Hippocampal formation (tissue), 2 donors: Measurements from ENCODE around the gene PROSER1.
A peak's percentile ranks its signal among the peaks of the same experiment; 100 is the strongest.
"Not testable (repeated sequence)": the region's sequence is repeated elsewhere in the genome, so short reads cannot be mapped to it uniquely, and the experiment has no call there.

Experiments used
- DNase-seq, 2 donors: peaks; one replicate each; lab custom pipeline; 2025; lab: John Stamatoyannopoulos, UW

Gene PROSER1

DNA sequence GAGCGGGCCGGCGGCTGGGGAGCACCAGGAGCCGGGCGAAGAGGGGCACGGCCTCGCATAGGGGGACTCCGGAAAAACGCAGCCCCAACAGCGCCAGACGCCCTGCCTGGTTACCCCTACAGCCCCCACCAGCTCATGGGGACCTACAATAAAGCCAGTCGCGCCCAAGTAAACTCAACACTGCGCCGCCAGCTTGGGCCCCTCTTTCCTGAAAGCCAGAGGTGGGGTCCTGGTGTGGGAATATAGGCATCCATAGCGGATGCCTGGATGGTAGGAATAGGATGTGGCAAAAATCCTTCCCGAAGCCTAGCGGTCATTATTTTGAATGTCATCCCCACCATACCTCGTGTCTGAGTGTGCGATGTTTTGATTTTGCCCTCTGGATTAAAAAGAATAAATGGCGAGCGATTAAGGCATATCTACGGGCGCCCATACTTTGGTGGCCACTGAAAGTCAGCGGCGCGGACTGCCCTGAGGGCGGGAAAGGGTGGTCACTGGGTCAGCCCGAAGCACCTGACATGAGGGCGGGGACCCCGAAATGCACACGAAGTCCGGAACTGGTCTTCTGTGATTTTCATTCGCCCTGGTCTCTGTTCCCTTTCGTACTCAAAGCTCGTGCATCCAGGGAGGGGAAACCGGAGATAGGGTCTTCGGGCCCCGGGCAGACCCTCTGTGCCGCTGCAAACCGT lies at the start of gene PROSER1, which contains the start of gene NHLRC3:
TSS of gene PROSER1 (minus strand) at position 210 of the 689 bp plus-strand sequence. CDS start 847 bp downstream, outside the sequence.
TSS of gene NHLRC3 (plus strand) at position 577 of the 689 bp plus-strand sequence. CDS start 184 bp downstream, outside the sequence.
- DNase-seq: peak; percentile 96 to 97

DNA sequence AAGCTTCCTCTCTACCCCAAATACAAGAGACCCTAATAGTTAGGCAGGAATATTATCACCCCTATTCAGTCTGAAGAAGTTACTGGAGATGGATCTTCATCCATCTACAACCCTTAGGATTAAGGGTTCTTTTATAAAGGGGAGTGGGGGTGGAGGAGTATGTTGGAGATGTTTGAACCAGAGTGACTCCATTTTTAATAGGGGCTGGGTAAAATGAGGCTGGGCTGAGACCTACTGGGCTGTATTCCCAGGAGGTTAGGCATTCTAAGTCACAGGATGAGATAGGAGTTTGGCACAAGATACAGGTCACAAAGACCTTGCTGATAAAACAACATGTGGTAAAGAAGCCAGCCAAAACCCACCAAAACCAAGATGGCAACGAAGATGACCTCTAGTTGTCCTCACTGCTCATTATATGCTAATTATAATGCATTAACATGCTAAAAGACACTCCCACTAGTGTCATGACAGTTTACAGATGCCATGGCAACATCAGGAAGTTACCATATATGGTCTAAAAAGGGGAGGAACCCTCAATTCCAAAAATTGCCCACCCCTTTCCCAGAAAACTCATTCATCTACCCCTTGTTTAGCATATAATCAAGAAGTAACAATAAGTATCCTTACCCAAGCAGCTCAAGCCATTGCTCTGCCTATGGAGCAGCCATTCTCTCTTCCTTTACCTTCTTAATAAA lies 48.5 kb upstream of the PROSER1 start:
- not testable (repeated sequence) for DNase-seq

DNA sequence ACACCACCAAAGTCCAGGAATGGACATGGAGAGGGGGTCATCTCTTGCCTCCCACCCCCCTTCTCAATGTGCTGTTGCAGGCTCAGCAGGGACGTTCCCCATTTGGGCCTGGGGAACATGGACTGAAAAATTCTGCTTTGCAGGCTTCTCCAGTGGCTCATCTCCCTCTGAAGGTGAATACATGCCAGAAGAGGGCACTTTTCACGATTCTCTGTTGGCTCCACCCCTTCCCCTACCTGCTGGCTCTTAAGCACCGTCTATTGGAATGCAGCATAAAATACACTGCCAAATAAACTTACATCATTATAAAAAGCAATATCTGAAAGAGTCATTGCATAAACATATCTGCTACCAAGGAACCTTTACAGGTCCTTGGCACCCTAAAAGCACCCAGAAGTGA lies 36.1 kb upstream of the PROSER1 start:
- DNase-seq: no peak

DNA sequence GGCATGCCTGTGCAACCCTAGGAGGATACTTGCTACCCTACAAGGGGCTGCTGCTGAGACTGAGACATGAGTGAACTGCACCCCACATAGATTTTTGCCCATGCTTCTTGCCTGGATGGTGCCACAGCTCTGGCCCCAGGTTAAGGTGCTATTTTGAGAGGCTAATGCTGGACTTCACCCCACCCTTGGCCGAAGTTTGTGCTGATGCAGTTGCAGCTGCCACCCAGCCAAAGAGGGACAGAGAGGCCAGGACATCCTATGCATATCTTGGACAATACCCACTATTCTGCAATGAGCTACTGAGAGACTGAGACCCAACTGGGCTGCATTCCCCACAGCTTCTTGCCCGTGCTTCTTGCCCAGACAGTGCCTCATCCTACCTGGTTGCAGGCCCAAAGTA lies 35.0 kb upstream of the PROSER1 start:
- DNase-seq: no peak

DNA sequence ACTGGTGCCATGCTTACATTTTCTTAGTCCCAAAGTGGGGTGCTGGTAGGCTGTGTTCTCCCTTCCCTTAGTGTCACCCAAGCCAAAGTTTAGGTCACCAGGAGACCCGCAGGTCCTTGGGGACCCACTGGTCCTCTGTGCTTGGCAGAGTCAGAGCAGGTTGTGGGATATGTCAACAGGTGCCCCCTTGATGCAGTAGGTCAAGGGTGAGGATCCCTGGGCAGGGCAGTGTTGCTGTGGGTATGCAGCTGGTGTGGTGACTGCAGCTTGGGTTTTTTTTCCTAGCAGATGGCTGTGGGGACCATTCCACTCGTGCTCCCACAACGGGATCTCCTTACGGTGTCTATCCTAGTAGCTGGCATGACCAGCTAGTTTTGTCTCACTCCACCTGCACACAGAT lies 24.1 kb upstream of the PROSER1 start:
- DNase-seq: no peak

DNA sequence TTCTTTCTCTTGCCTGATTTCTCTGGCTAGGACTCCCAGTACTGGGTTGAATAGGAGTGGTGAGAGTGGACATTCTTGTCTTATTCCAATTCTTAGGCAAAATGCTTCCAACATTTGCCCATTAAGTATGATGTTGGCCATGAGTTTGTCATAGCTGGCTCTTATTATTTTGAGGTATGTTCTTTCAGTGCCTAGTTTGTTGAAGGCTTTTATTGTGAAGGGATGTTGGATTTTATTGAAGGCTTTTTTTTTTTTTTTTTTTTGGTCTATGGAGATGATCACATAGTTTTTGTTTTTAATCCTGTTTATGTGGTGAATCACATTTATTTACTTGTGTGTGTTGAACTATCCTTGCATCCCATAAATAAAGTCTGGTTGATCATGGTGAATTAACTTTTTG lies 20.2 kb upstream of the PROSER1 start:
- no peak for DNase-seq

DNA sequence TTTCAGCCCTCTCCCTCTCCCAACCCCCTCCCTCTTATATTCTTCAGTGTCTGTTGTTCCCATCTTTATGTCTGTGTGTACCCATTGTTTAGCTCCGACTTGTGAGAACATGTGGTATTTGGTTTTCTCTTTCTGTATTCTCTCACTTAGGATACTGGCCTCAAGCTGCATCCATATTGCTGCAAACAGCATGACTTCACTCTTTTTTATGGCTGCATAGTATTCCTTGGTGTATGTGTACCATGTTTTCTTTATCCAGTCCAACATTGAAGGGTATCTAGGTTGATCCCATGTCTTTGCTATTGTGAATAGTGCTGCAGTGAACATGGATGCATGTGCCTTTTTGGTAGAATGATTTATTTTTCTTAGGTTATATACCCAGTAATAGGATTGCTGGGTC lies 18.1 kb upstream of the PROSER1 start:
- DNase-seq: no peak

DNA sequence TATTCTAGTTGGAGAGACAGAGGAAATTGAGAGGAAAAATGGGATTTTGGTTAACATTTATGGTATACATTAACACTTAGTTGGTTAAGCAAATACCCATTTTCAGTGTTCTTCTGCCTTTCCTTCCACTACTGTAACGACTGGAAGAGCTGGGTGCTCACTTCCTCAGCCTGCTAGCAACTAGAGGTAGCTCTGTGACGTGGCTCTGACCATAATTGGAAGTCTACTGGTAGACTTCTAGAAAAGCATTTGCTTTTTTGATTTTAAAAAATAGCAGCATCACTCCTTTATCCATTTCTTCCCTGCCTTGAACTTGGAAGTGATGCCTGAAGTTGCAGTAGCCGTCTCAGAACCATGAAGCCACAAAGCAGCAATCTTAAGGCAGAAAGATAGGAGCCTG lies 16.2 kb upstream of the PROSER1 start:
- DNase-seq: no peak

DNA sequence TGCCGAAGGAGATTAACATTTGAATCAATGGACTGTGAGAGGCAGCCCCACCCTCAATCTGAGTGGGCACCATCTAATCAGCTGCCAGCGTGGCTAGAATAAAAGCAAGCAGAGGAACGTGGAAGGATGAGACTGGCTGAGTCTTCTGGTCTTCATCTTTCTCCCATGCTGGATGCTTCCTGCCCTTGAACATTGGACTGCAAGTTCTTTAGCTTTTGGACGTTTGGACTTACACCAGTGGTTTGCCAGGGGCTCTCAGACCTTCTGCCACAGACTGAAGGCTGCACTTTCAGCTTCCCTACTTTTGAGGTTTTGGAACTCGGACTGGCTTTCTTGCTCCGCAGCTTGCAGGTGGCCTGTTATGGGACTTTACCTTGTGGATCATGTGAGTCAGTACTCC lies 15.1 kb upstream of the PROSER1 start:
- peak in 1 of 2 donors; percentile 25 for DNase-seq

DNA sequence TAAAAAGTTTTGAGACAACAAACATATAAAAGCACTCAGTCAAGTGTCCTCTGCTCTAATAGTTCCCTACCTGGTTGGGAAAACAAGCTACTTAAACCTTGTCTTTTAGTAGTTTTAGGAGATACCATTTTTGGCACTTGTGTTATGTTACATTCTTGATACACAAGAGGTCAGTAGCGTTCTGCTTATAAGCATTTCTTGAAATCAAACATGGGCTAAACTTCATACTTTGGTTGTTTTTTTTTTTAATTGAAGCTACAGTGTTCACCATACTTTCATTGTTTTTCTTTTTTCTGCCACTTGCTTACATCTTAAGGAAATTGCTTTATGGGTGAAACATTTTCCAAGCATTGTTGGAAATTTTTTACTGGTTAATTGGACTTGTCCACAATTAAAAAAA lies 13.3 kb upstream of the PROSER1 start:
- DNase-seq: peak in 1 of 2 donors; percentile 81

DNA sequence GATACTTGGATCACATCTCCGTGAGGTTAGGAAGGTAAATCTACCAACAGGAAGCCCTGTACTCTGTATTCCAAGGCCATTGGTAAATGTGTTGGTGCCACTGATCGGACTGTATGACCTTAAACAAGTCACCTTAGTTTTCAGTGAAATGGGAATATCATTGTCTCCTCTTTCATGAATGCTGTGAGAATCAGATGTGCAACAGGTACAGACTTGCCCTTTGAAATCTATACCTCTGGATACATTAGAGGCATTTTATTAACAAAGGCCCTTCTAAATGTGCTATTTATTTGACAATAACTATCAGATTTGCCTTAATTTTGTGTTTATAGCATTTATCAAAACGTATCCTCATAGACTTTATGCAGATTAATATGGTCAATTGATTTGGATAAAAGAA lies 11.4 kb upstream of the PROSER1 start:
- DNase-seq: no peak

DNA sequence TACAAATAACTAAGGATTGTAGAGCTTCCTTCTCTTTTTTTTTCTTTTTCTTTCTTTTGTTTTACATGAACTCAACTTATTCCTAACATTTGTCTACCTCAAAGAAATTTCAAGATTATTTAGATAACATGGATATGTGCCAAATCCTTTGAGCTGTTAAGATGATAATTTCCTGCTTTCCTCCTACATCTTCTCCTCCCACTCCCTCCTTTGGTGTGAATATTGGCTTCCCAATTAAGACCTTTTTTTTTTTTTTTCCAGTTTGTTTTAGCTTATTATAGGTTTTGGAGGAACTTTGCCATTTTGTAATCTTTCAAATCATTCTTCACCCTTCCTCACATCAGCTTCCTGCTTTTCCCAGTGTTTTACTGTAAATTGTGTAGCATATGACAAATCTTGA lies 10.9 kb upstream of the PROSER1 start:
- no peak for DNase-seq

DNA sequence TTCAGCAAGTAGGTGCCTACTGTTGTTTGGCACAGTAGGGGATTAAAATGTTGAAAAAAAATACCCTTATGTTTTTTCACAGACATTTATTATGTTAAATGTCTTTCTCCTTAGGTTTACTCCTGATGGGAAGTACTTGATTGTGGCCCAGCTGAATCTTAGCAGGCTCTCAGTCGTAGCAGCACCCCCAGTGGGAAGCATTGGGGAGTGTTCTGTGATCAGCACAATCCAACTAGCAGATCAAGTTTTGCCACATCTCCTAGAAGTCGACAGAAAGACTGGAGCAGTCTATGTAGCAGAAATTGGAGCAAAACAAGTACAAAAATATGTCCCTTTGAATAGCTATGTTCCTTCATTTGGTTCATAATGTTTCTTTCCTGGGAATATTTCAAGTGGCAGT lies 9.7 kb upstream of the PROSER1 start:
- no peak for DNase-seq

DNA sequence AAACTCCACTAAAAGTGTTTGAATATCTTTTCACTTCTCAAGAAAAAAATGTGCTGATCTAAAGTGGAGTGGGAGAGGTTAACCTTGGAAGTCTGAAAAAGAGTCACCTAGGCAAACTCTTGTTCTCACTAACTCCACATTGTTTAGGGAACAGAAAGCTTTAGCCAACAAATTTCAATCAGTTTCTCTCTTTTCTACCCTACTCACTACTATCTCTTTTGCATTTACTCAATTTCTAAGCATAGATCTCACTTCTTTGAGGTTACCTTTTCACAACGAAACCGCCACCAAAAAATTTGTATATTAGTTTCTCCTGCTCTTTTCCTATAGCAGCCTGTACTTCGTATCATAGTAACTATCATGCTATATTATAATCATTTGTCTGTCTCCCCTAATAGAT lies 6.6 kb upstream of the PROSER1 start:
- DNase-seq: no peak

DNA sequence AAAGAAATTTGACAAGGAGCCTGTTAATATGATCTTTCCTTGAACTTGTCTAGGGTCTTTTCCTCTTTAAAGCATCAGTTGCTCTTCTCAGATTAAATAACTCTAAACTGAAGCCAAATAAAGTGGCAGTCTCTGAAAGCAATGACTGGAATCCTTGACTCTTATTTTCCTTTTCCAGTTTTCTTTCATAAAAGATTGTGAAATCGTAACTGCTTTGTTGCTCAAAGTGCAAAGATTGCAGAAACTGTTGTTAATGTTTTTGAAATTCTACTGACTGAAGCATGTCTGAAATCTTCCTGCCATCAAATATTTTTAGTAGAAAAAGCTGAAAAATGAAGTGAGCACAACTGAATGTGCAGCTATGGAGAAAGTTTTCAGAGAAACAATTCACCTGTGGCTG lies 2.3 kb upstream of the PROSER1 start:
- no peak for DNase-seq

DNA sequence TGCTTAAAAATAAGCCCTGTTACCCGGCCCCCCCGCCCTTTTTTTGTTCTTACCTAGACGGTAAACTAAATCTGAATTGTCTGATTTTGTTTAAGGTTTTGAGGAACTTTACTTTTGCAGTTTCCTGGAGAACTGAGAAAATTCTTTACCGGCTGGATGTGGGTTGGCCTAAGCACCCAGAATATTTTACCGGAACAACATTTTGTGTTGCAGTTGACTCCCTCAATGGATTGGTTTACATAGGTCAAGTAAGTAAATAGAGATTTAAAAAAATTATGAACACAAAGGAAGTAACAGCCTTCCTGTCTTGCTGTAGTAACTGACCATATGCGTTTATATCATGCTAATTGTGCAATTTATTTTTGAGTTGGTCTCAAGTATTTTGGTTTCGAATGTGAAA lies 1.2 kb upstream of the PROSER1 start:
- no peak for DNase-seq

DNA sequence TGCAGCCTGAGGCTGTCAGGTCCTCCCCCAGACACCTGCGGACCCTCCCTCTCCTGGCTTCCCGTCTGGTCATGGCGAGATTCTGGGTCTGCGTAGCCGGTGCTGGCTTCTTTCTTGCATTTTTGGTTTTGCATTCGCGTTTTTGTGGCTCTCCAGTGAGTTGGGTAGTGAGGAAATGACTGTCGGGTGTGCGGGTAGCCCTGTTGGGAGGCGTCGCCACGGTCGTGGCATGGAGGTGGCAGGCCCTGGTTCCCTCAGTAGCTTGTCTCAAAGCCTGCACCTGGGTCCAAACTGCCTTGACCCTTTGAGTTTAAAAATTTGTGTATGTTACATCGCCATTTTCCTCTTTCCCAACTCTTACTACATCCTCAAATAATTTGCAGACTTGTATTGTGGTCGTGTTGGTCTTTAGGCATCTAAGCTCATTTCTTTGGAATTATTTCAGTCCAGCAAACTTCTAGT lies 711 bp upstream of the PROSER1 start:
- no peak for DNase-seq

DNA sequence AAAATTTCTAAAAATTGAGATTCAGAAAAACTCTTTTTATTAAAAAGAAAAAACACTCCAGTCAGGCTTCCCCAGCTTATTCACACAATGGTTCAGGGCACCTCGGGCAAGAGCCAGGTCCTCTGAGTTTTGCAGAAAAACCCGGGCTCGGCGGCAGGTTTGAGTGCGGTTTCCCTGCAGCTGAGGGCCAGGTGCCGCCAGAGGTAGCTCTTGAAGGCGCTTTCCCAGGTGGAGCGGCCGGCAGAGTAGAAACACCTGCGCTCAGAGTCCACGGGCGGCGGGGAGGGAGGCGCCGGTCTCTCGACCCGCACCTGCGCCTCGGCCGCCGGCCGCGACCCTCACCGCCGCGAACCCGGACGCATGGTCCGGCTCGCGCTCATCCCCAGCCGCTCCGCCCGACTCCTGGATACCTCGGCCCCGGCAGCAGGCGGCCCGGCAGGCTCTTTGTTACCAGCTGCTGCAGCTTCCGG lies 444 bp downstream of the PROSER1 start:
- DNase-seq: no peak

DNA sequence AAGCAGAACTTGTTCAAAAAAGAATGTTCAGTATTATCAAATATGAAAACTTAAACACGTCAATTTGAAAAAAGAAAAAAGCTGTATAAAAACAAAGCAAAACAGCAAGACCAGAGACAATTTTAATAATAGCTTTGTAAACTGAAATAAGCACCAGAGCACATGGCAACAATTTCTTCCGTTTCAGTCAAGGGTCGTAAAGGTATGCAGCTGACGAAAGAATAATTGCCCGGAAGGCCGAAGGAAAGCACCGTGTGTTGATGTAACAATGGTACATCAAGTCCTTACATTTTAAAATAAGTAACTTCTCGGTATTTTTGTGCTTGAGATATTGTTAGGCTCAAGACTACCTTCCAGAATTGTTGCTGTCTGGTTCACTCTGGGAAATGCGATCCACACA lies 1.7 kb downstream of the PROSER1 start:
- DNase-seq: no peak

DNA sequence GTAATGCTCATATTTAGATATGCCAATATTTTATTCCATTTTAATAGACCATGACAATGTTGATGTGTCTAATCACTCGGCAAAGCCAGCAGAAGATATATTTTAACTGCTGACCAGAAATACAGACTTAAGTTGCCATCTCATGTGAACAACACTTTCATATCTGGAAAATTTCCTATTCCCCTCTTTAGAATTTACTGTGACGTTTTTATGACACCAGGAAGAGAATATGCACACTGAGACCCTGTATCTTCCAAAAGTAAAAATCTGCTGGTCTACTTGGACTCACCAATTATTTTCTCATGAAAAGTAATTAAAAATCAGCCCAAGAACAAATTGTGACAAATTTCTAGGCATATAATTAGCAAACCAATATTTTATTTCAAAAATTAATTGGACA lies 2.1 kb downstream of the PROSER1 start:
- DNase-seq: no peak

DNA sequence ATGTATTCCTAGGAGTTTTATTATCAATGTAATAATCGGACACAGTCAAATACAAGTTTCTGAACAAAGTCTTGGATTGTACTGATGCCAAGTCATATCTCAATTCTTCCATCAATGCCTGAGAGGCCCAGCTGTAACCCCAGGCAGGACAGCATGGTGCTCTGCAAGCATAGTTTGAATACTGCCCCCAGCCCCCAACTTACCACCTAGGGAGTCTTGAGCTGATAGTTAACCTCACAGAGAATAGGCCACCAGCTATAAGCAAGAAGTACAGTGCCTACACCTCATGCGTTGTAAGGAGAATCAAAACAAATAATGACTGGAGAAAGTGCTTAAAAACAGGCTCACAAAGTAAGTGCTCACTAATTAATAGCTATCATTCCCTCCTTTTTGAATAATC lies 2.7 kb downstream of the PROSER1 start:
- no peak for DNase-seq

DNA sequence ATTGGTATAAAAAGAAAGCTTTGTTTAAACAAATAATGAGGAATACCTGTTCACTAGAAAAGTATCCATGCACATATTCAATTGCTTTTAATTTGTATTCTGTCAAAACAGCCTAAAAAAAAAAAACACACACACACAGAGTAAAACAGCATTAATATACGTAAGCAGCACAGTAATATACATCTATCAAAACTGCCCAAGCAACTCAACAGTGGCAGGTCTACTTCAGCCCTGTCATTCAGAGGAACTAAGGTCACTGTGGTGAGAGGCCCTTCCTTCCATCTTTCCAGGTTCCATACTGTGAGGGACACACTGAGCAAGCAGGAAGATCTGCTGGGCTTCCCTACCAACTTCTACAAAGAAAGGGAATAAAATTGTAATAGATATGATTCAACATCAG lies 3.8 kb downstream of the PROSER1 start:
- no peak for DNase-seq

DNA sequence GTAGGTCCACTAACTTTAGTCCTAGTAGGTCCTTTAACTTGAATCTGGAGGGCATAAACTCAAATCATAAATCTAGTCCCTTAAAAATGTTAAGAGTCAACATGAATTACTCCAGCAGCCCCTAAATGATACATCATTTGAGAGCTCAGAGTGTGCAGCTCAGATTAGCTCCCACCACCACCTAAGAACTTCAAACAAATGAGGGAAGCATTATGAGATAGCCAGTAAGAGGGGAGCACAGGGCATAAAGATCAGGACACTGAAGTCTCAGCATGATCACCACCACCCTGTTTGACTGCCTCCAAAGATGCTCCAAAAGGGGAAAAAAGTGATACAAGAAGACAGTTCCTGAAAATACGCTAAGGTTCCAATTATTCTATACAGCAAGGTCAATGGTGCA lies 5.7 kb downstream of the PROSER1 start:
- no peak for DNase-seq
